HepG2 (cell line): Measurements from ENCODE around the gene BTG2. TPM values are rescaled to one million over a fixed set of nuclear protein-coding genes. Genes with fewer than 3 reads are reported as not detected.

Source experiments
- ATAC-seq: fragments of 200-7000 bp; cut with Tn5 transposase; 3 replicates; pipeline ENCODE4 v1.9.1; 2020; ENCODE audit warnings: mild to moderate bottlenecking, moderate library complexity
- BruUV-seq: library from RNA; stranded (reverse); fragments of 400-500 nt; replicated peaks from 2 replicates; lab custom pipeline; 2021; lab: Mats Ljungman, UMichigan
- CTCF ChIA-PET: fragments of 300-600 bp; formaldehyde crosslinking; extraction: SDS; loops from one replicate; lab custom pipeline; 2021; ENCODE audit warnings: low total read pairs, inconsistent platforms, low intra/inter-chr PET ratio; lab: Yijun Ruan, JAX
- POLR2A ChIA-PET: fragments of 350-600 bp; sonication (Branson Sonifier 250); formaldehyde crosslinking; loops from one replicate; lab custom pipeline; 2020; ENCODE audit warnings: antibody characterized with exemption, inconsistent platforms; lab: Yijun Ruan, JAX
- DNase-seq: peaks from one replicate; pipeline ENCODE4 v3.0.0-alpha.2; 2015; ENCODE audit warnings: low spot score
- FAIRE-seq: peaks from 3 replicates; lab custom pipeline; 2011; peaks lifted over from hg19 to GRCh38; lab: Jason Lieb, UNC
- H2AFZ ChIP-seq: one replicate; pipeline ENCODE4 v1.6.1; 2011; ENCODE audit warnings: low read length, inconsistent platforms
- H3K27ac ChIP-seq: fragments of 300-600 bp; 3 replicates; pipeline ENCODE4 v1.8.0; 2011; ENCODE audit warnings: mixed run types, mild to moderate bottlenecking, mixed read lengths, low read length, inconsistent platforms; ENCODE audit not compliant: insufficient read depth; ENCODE audit errors: extremely low read length
- H3K27me3 ChIP-seq, 2 experiments: fragments of 200-600 bp in 1 of 2; 2 replicates in 1 of 2; 3 replicates in 1 of 2; pipeline versions ENCODE4 v1.6.0 to v1.8.0; 2011; ENCODE audit warnings: low read length in 2 of 2, mild to moderate bottlenecking in 2 of 2, moderate library complexity in 2 of 2, inconsistent platforms in 1 of 2; ENCODE audit not compliant: insufficient read depth in 2 of 2, control insufficient read depth in 1 of 2
- H3K36me3 ChIP-seq, 2 experiments: fragments of 200-600 bp in 1 of 2; replicated peaks in 1 of 2; 2 replicates in 1 of 2; 3 replicates in 1 of 2; pipeline versions ENCODE4 v1.5.1 to v1.8.0; 2011; ENCODE audit warnings: low read length in 2 of 2, inconsistent platforms in 1 of 2; ENCODE audit not compliant: insufficient read depth in 2 of 2, control insufficient read depth in 1 of 2
- H3K4me1 ChIP-seq: 2 replicates; pipeline ENCODE4 v1.5.1; 2012; ENCODE audit warnings: low read length, inconsistent platforms; ENCODE audit not compliant: insufficient read depth
- H3K4me2 ChIP-seq: 2 replicates; pipeline ENCODE4 v1.6.0; 2011; ENCODE audit warnings: low read depth, low read length, inconsistent platforms
- H3K4me3 ChIP-seq, 3 experiments: fragments of 200-600 bp in 1 of 3; sonication (generic), shearing (Covaris generic) in 1 of 3; replicated peaks in 1 of 3; 2 replicates each; pipeline ENCODE4 v1.5.1; 2011 to 2016; ENCODE audit warnings: low read length in 3 of 3, inconsistent platforms in 2 of 3, low read depth in 2 of 3, mild to moderate bottlenecking in 2 of 3, control low read depth in 1 of 3, mixed read lengths in 1 of 3; ENCODE audit not compliant: insufficient read depth in 1 of 3
- H3K79me2 ChIP-seq: one replicate; pipeline ENCODE4 v1.6.1; 2011; ENCODE audit warnings: low read length, inconsistent platforms; ENCODE audit not compliant: insufficient read depth
- H3K9ac ChIP-seq: 2 replicates; pipeline ENCODE4 v1.6.0; 2011; ENCODE audit warnings: mild to moderate bottlenecking, low read depth, low read length, inconsistent platforms; ENCODE audit not compliant: insufficient read depth
- H3K9me3 ChIP-seq: 2 replicates; pipeline ENCODE4 v1.5.1; 2012; ENCODE audit warnings: mild to moderate bottlenecking, low read length
- H4K20me1 ChIP-seq: 2 replicates; pipeline ENCODE4 v1.6.0; 2011; ENCODE audit warnings: inconsistent platforms, mild to moderate bottlenecking, low read length, moderate library complexity; ENCODE audit not compliant: insufficient read depth
- ARID2 ChIP-seq: sonication (generic); formaldehyde crosslinking; IDR thresholded peaks from 2 replicates; pipeline ENCODE4 v1.8.1; 2022; ENCODE audit warnings: mild to moderate bottlenecking, missing genetic modification reagents, borderline replicate concordance
- ZFP82 ChIP-seq: sonication (generic); formaldehyde crosslinking; IDR thresholded peaks from 2 replicates; pipeline ENCODE4 v1.5.1; 2020; ENCODE audit warnings: mild to moderate bottlenecking, missing genetic modification reagents, borderline replicate concordance
- WGBS: methylation state at CpG from one replicate; pipeline ENCODE4 v1.1.6; 2017; ENCODE audit warnings: low lambda C conversion rate; 5-methylcytosine and 5-hydroxymethylcytosine counted together
- in situ Hi-C: cut with HindIII; loops from 2 replicates; pipeline ENCODE4 v1.10.0; 2017; ENCODE audit warnings: low pct_unique_long_range_greater_than_20kb; ENCODE audit not compliant: extremely low pct_ligation_motif_present
- intact Hi-C: fragments of 100-400 bp; cut with micrococcal nuclease; formaldehyde crosslinking; loops from one replicate; pipeline ENCODE4 v1.10.0; 2022; ENCODE audit not compliant: unreplicated experiment
- polyA plus RNA-seq, 8 experiments: library from polyadenylated mRNA; depleted of rRNA in 3 of 8; stranded (reverse) in 7 of 8; unstranded in 1 of 8; fragments of >200 nt; fragmentation: Illumina TruSeq in 4 of 8; extraction: Trizol in 4 of 8; gene quantifications; 2 replicates each; pipeline versions ENCODE4 v1.2.1 to v1.2.3, GENCODE V29; 2011 to 2016; ENCODE audit warnings: low read depth in 4 of 8, missing spikeins in 1 of 8, mixed read lengths in 1 of 8; ENCODE audit not compliant: insufficient read depth in 1 of 8
- total RNA-seq, 5 experiments: library from RNA; depleted of rRNA; stranded (reverse); fragments of >200 nt; fragmentation: Illumina TruSeq; extraction: Trizol; gene quantifications; 2 replicates each; pipeline ENCODE4 v1.2.3, GENCODE V29; 2016; ENCODE audit warnings: low read depth in 1 of 5
- TF ChIP-seq, protein P1 (sequence below): sonication (generic); formaldehyde crosslinking; IDR thresholded peaks from 2 replicates; pipeline ENCODE4 v1.9.0; 2022; ENCODE audit warnings: missing genetic modification reagents, mild to moderate bottlenecking, borderline replicate concordance
- TF ChIP-seq, protein P2 (sequence below): sonication (generic); formaldehyde crosslinking; conservative IDR thresholded peaks from 2 replicates; pipeline ENCODE4 v1.4.0; 2020; ENCODE audit warnings: missing genetic modification reagents
- TF ChIP-seq, protein P3 (sequence below): sonication (generic); formaldehyde crosslinking; IDR thresholded peaks from 2 replicates; pipeline ENCODE4 v1.4.0; 2020; ENCODE audit warnings: mild to moderate bottlenecking, missing genetic modification reagents

Gene BTG2
- total and polyA plus RNA-seq, 2 of the 13 experiments (the other 11 are each of a cell fraction or from before 2014, with no cell fraction given): 13.6 to 18.3 TPM

DNA sequence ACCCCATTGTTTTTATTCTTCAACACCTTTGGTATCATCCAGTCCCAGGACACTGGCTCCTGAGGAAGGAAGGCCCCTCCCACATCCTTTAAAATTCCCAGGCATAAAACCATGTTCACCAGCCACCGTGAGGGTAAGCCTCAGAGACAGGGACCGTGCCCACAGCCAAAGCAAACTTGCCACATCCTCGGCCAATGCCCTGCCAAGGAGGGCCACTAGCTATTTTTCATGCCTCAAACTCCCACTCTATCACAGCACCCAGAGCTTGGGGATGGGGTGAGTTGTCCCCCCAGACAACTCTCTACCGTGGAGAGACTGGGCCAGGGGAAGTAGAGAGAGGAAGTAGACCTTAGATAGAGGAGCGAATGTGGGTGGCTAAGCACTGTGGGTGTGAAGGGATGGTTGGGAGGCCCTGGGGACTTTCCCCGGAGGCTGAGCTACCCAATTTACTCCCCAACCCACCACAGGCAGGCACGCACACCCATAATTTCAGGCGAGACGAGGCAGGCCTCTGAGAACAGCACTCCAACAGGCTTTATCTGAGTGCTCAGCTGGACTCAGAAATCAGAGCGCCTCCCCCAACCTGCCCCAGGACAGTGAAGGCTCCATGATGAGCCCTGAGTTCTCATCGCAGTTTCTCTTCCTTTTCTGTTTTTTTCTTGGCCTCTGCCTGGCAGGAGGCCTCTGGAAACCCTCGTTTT is 15.9 kb upstream of the BTG2 start:
- ChIA-PET CTCF (no interaction called here), POLR2A (interaction anchor here (6.5 kb wide), 1 partner anchor 18 kb away, joined by 77 read pairs; the partner anchor contains the start of gene BTG2)
- Histone ChIP-seq H3K9me3 (no peaks in the 10 kb centered on the region), H3K27me3 (peaks cover 0 to 52% of the 10 kb centered on the region in 2 experiments), H2AFZ (no peak overlapping the region), H3K4me1 (peaks cover 36% of the 10 kb centered on the region), H3K4me3 (peak overlapping the region in 1 of 3 experiments; percentile 42; a peak in 2 of 6 replicates), H3K27ac (no peak overlapping the region), H3K9ac (peak overlapping the region; percentile 3; the same call in 1 of the 2 replicates), H3K79me2 (no peaks in the 10 kb centered on the region), H3K4me2 (peak overlapping the region; percentile 78), H4K20me1 (no peaks in the 10 kb centered on the region), H3K36me3 (no peaks in the 10 kb centered on the region)
- 25% methylated on average over 8 of the region's 12 CpGs for WGBS
- DNase-seq (no peak), ATAC-seq (peak; percentile 48), FAIRE-seq (no peak)
- TF ChIP-seq, protein P1, sequence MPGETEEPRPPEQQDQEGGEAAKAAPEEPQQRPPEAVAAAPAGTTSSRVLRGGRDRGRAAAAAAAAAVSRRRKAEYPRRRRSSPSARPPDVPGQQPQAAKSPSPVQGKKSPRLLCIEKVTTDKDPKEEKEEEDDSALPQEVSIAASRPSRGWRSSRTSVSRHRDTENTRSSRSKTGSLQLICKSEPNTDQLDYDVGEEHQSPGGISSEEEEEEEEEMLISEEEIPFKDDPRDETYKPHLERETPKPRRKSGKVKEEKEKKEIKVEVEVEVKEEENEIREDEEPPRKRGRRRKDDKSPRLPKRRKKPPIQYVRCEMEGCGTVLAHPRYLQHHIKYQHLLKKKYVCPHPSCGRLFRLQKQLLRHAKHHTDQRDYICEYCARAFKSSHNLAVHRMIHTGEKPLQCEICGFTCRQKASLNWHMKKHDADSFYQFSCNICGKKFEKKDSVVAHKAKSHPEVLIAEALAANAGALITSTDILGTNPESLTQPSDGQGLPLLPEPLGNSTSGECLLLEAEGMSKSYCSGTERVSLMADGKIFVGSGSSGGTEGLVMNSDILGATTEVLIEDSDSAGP (CRISPR knock-in tag): 0 out of 2 replicates have a peak, but pooled peaks have one; percentile 26
- TF ChIP-seq ZFP82 (CRISPR knock-in tag): 0 out of 2 replicates have a peak, but pooled peaks have one; percentile 8
- no peak for TF ChIP-seq ARID2 (CRISPR knock-in tag)
- intact Hi-C loops: no loop called here
- BruUV-seq: no TSS peak
- in situ Hi-C loops: no loop called here

- no peak for FAIRE-seq
- TF ChIP-seq, protein P2, sequence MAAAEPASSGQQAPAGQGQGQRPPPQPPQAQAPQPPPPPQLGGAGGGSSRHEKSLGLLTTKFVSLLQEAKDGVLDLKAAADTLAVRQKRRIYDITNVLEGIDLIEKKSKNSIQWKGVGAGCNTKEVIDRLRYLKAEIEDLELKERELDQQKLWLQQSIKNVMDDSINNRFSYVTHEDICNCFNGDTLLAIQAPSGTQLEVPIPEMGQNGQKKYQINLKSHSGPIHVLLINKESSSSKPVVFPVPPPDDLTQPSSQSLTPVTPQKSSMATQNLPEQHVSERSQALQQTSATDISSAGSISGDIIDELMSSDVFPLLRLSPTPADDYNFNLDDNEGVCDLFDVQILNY (CRISPR knock-in tag): 0 out of 2 replicates have a peak, but pooled peaks have one; percentile 0
- TF ChIP-seq, protein P3, sequence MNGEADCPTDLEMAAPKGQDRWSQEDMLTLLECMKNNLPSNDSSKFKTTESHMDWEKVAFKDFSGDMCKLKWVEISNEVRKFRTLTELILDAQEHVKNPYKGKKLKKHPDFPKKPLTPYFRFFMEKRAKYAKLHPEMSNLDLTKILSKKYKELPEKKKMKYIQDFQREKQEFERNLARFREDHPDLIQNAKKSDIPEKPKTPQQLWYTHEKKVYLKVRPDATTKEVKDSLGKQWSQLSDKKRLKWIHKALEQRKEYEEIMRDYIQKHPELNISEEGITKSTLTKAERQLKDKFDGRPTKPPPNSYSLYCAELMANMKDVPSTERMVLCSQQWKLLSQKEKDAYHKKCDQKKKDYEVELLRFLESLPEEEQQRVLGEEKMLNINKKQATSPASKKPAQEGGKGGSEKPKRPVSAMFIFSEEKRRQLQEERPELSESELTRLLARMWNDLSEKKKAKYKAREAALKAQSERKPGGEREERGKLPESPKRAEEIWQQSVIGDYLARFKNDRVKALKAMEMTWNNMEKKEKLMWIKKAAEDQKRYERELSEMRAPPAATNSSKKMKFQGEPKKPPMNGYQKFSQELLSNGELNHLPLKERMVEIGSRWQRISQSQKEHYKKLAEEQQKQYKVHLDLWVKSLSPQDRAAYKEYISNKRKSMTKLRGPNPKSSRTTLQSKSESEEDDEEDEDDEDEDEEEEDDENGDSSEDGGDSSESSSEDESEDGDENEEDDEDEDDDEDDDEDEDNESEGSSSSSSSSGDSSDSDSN (CRISPR knock-in tag): no peak
- TF ChIP-seq, all 625 proteins: peak for 1
- CTCF ChIA-PET: no interaction called here
- intact Hi-C loops: no loop called here
- H3K4me1 ChIP-seq: peaks cover 36% of the 10 kb centered on the region
- DNase-seq (no peak), ATAC-seq (no peak)
- no peaks in the 10 kb centered on the region for H4K20me1 ChIP-seq
- POLR2A ChIA-PET: interaction anchor here (1.7 to 6.5 kb wide), 2 partner anchors 18 to 36 kb away, joined by 5 to 77 read pairs; partner anchors contain the start of gene BTG2
- H3K9me3 ChIP-seq: no peaks in the 10 kb centered on the region
- peaks cover 0 to 49% of the 10 kb centered on the region in 2 experiments; a peak in 4 of 5 replicates for H3K27me3 ChIP-seq
- peak overlapping the region; percentile 78 for H3K4me2 ChIP-seq
- H3K36me3 ChIP-seq: no peaks in the 10 kb centered on the region
- in situ Hi-C loops: no loop called here
- no peak overlapping the region for H3K27ac ChIP-seq
- H3K4me3 ChIP-seq: peak overlapping the region in 1 of 3 experiments; percentile 53; a peak in 1 of 6 replicates
- BruUV-seq: no TSS peak
- H3K9ac ChIP-seq: peak overlapping the region; percentile 3; the same call in 1 of the 2 replicates
- H3K79me2 ChIP-seq: no peaks in the 10 kb centered on the region
- WGBS: 41% methylated on average over 2 of the region's 2 CpGs
- no peak overlapping the region for H2AFZ ChIP-seq
Measured at GRCh38 chr1:203289982-203290260, 15.4 kb upstream of the BTG2 start.
